Activated T-cell treated with anti-CD3 and anti-CD28 coated beads, Interleukin-2, amount 50 U/mL, for 48 hours (primary cell): ENCODE measurements around the gene NBAS.

Experiments used
- DNase-seq, 2 experiments: peaks; one replicate each; pipeline ENCODE4 v3.0.0-alpha.2; 2020

Gene NBAS

GRCh38 chr2:15588329-15588919 is 27.3 kb upstream of the NBAS start:
- peak; percentile 57 for DNase-seq

- no peak for DNase-seq
Measured at GRCh38 chr2:15584767-15585469, 23.8 kb upstream of the NBAS start.

GRCh38 chr2:15584316-15584715 is 23.2 kb upstream of the NBAS start:
- DNase-seq: no peak

- no peak for DNase-seq
Measured at GRCh38 chr2:15583826-15584225, 22.7 kb upstream of the NBAS start.

- no peak for DNase-seq
Measured at GRCh38 chr2:15582710-15583357, 21.7 kb upstream of the NBAS start.

- DNase-seq: no peak
Measured at GRCh38 chr2:15580451-15580850, 19.3 kb upstream of the NBAS start.

- no peak for DNase-seq
Measured at GRCh38 chr2:15579641-15580040, 18.5 kb upstream of the NBAS start.

- DNase-seq: peak; percentile 91 to 92
Measured at GRCh38 chr2:15577071-15577735, 16.1 kb upstream of the NBAS start.

GRCh38 chr2:15571729-15572128 is 10.6 kb upstream of the NBAS start:
- no peak for DNase-seq

- DNase-seq: no peak
Measured at GRCh38 chr2:15570104-15570503, 9.0 kb upstream of the NBAS start.

GRCh38 chr2:15568874-15569273 is 7.7 kb upstream of the NBAS start:
- no peak for DNase-seq

GRCh38 chr2:15566912-15567311 is 5.8 kb upstream of the NBAS start:
- DNase-seq: no peak

- DNase-seq: no peak
Measured at GRCh38 chr2:15565994-15566671, 5.0 kb upstream of the NBAS start.

GRCh38 chr2:15565392-15565791 is 4.3 kb upstream of the NBAS start:
- DNase-seq: no peak

GRCh38 chr2:15563227-15564100 is 2.3 kb upstream of the NBAS start:
- DNase-seq: no peak

- no peak for DNase-seq
Measured at GRCh38 chr2:15562354-15563031, 1.4 kb upstream of the NBAS start.

- peak; percentile 37 to 46 for DNase-seq
Measured at GRCh38 chr2:15561574-15562344, 625 bp upstream of the NBAS start.

GRCh38 chr2:15560140-15560987 is 770 bp downstream of the NBAS start:
- peak; percentile 28 to 38 for DNase-seq

GRCh38 chr2:15559379-15560139 is 1.6 kb downstream of the NBAS start:
- DNase-seq: no peak
